ENCODE measurements around the gene HBEGF. TPM values are rescaled to one million over a fixed set of nuclear protein-coding genes. Genes with fewer than 3 reads are reported as not detected.
A peak's percentile ranks its signal among the peaks of the same experiment; 100 is the strongest.

Gene HBEGF
- total RNA-seq, 1 donor from 2014 or later, result 22.6 TPM

- Mint-ChIP-seq H3K9me3 (ENCODE audit: unreplicated experiment) (no peaks in the 10 kb centered on the region), H3K4me1 (ENCODE audit: unreplicated experiment) (peaks cover 39% of the 10 kb centered on the region), H3K27me3 (ENCODE audit: unreplicated experiment) (peaks cover 12% of the 10 kb centered on the region), H3K27ac (ENCODE audit: unreplicated experiment) (peak overlapping the region; percentile 95), H3K36me3 (ENCODE audit: low read depth, unreplicated experiment) (peaks cover 28% of the 10 kb centered on the region), H3K4me3 (ENCODE audit: unreplicated experiment) (no peak overlapping the region)
- peak; percentile 20 for DNase-seq (ENCODE audit: low spot score)
- no peak for TF ChIP-seq CTCF (IDR thresholded peaks at IDR 0.05; ENCODE audit: unreplicated experiment)
Measured at GRCh38 chr5:140329739-140330481, 16.5 kb downstream of the HBEGF start.

DNA sequence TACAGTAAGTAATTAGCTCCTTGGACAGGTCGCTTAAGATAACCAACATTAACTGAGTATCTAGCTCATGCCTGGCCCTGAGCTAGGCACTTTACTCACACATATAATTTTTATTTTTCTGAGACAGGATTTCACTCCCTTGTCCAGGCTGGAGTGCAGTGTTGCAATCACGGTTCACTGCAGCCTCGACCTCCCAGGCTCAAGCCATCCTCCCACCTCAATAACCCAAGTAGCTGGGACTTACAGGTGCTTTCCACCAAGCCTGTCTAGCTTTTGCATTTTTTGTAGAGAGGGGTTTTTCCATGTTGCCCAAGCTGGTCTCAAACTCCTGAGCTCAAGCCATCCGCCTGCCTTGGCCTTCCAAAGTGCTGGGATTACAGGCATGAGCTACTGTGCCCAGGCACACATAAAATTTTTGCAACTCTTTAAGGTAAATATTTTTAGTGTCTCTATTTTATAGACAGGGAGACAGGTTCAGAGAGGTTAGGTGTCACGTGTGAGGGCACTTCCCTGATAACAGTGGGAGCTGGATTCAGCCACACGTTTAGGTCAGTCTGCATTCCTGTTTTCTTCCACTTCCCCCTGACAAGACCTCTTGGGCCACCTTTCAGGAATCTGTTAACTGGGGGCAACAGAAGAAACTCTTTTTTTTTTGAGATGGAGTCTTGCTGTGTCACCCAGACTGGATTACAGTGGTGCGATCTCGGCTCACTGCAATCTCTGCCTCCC lies 18.2 kb downstream of the HBEGF start:
- no peak for TF ChIP-seq CTCF (IDR thresholded peaks at IDR 0.05; ENCODE audit: unreplicated experiment)
- DNase-seq (ENCODE audit: low spot score), result no peak
- peaks cover 49% of the 10 kb centered on the region for H3K4me1 Mint-ChIP-seq (ENCODE audit: unreplicated experiment)
- peaks cover 12% of the 10 kb centered on the region for H3K27me3 Mint-ChIP-seq (ENCODE audit: unreplicated experiment)
- peaks cover 16% of the 10 kb centered on the region for H3K36me3 Mint-ChIP-seq (ENCODE audit: low read depth, unreplicated experiment)
- no peak overlapping the region for H3K4me3 Mint-ChIP-seq (ENCODE audit: unreplicated experiment)
- no peaks in the 10 kb centered on the region for H3K9me3 Mint-ChIP-seq (ENCODE audit: unreplicated experiment)
- peak overlapping the region; percentile 95 for H3K27ac Mint-ChIP-seq (ENCODE audit: unreplicated experiment)

DNA sequence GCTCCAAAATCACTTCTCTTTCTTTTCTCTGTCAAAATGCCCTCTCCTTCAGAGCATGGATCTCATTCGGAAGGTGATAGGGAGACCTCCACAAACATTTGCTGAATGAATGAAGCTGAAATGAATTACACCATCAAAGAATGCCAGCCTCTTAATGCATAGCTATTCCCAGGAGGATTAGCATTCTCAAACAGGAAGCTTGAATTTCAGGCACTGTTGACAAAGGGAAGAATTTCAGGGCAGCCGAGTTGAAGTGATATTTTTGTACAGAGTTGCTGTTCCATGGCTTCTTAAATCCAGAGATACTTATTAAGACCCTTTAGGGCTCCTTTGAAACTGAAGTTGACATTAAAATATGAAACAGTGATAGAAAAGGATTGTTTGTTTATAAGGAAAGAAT lies 18.8 kb downstream of the HBEGF start:
- no peak for TF ChIP-seq CTCF (IDR thresholded peaks at IDR 0.05; ENCODE audit: unreplicated experiment)
- DNase-seq (ENCODE audit: low spot score), result no peak
- Mint-ChIP-seq H3K27me3 (ENCODE audit: unreplicated experiment) (peaks cover 12% of the 10 kb centered on the region), H3K4me1 (ENCODE audit: unreplicated experiment) (peaks cover 49% of the 10 kb centered on the region), H3K4me3 (ENCODE audit: unreplicated experiment) (no peak overlapping the region), H3K36me3 (ENCODE audit: low read depth, unreplicated experiment) (peaks cover 10% of the 10 kb centered on the region), H3K27ac (ENCODE audit: unreplicated experiment) (peak overlapping the region; percentile 84), H3K9me3 (ENCODE audit: unreplicated experiment) (no peaks in the 10 kb centered on the region)

DNA sequence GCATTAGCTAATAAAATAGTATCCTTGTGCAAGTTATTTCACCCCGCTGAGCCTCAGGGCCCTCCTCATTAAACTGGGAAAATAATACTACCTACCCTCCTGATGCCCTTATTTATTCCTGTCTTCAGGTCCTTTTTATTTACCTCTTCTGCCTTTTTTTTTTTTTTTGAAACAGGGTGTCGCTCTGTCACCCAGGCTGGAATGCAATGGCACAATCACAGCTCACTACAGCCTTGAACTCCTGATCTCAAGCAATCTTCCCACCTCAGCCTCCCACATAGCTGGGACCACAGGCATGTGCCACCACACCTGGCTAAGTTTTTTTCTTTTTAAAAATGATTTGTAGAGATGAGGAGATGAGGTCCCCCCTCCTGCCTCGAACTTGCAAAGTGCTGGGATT lies 20.9 kb downstream of the HBEGF start:
- Mint-ChIP-seq H3K36me3 (ENCODE audit: low read depth, unreplicated experiment) (peaks cover 3% of the 10 kb centered on the region), H3K9me3 (ENCODE audit: unreplicated experiment) (no peaks in the 10 kb centered on the region), H3K27me3 (ENCODE audit: unreplicated experiment) (peaks cover 16% of the 10 kb centered on the region), H3K4me3 (ENCODE audit: unreplicated experiment) (no peak overlapping the region), H3K4me1 (ENCODE audit: unreplicated experiment) (peaks cover 56% of the 10 kb centered on the region), H3K27ac (ENCODE audit: unreplicated experiment) (no peak overlapping the region)
- TF ChIP-seq CTCF (IDR thresholded peaks at IDR 0.05; ENCODE audit: unreplicated experiment), result no peak
- DNase-seq (ENCODE audit: low spot score), result no peak

Data from endothelial cell (in vitro differentiated cells).